H9 (cell line): ENCODE data around the gene FBXL14. TPM values are rescaled to one million over a fixed set of nuclear protein-coding genes. Genes with fewer than 3 reads are reported as not detected.

Source experiments
- DNase-seq: peaks from one replicate; pipeline ENCODE4 v3.0.0-alpha.2; 2017
- H2AFZ ChIP-seq: one replicate; pipeline ENCODE4 v1.6.1; 2013; ENCODE audit warnings: mild to moderate bottlenecking, low read length, control low read depth, moderate library complexity
- H2AK5ac ChIP-seq: 2 replicates; pipeline ENCODE4 v1.6.1; 2013; ENCODE audit warnings: low read length, control low read depth, mixed read lengths; ENCODE audit not compliant: insufficient read length
- H2BK120ac ChIP-seq: one replicate; pipeline ENCODE4 v1.6.1; 2013; ENCODE audit warnings: low read depth, mild to moderate bottlenecking, low read length, control low read depth, inconsistent platforms; ENCODE audit not compliant: poor library complexity, severe bottlenecking
- H2BK12ac ChIP-seq: 2 replicates; pipeline ENCODE4 v1.6.1; 2013; ENCODE audit warnings: low read length, control low read depth, mixed read lengths, low read depth; ENCODE audit not compliant: insufficient read length
- H2BK15ac ChIP-seq: 2 replicates; pipeline ENCODE4 v1.6.1; 2013; ENCODE audit warnings: low read depth, low read length, control low read depth
- H2BK20ac ChIP-seq: one replicate; pipeline ENCODE4 v1.6.1; 2013; ENCODE audit warnings: low read depth, mild to moderate bottlenecking, low read length, control low read depth, inconsistent platforms; ENCODE audit not compliant: poor library complexity, severe bottlenecking
- H2BK5ac ChIP-seq: 2 replicates; pipeline ENCODE4 v1.6.1; 2013; ENCODE audit warnings: low read length, control low read depth, mixed read lengths; ENCODE audit not compliant: insufficient read length
- H3K14ac ChIP-seq: 2 replicates; pipeline ENCODE4 v1.6.1; 2013; ENCODE audit warnings: low read length, control low read depth; ENCODE audit not compliant: insufficient read depth
- H3K18ac ChIP-seq: 2 replicates; pipeline ENCODE4 v1.6.1; 2013; ENCODE audit warnings: low read depth, mild to moderate bottlenecking, mixed read lengths, low read length, control low read depth; ENCODE audit not compliant: insufficient read length
- H3K23ac ChIP-seq: 2 replicates; pipeline ENCODE4 v1.6.1; 2013; ENCODE audit warnings: low read length, control low read depth, mixed read lengths, low read depth; ENCODE audit not compliant: insufficient read length
- H3K23me2 ChIP-seq: 2 replicates; pipeline ENCODE4 v1.6.1; 2013; ENCODE audit warnings: low read depth, mild to moderate bottlenecking, mixed read lengths, low read length, control low read depth; ENCODE audit not compliant: insufficient read length, poor library complexity, severe bottlenecking
- H3K27ac ChIP-seq: 2 replicates; pipeline ENCODE4 v1.5.1; 2013; ENCODE audit warnings: low read length, control low read depth, mixed read lengths, low read depth; ENCODE audit not compliant: insufficient read length
- H3K27me3 ChIP-seq: 2 replicates; pipeline ENCODE4 v1.6.1; 2013; ENCODE audit warnings: low read length, control low read depth, inconsistent platforms; ENCODE audit not compliant: insufficient read depth
- H3K4ac ChIP-seq: 2 replicates; pipeline ENCODE4 v1.6.1; 2013; ENCODE audit warnings: low read depth, mild to moderate bottlenecking, control low read depth, inconsistent platforms, low read length, moderate library complexity
- H3K4me1 ChIP-seq: 2 replicates; pipeline ENCODE4 v1.6.1; 2013; ENCODE audit warnings: low read length, control low read depth, inconsistent platforms; ENCODE audit not compliant: insufficient read depth
- H3K4me2 ChIP-seq: 2 replicates; pipeline ENCODE4 v1.6.1; 2013; ENCODE audit warnings: low read length, control low read depth, mixed read lengths; ENCODE audit not compliant: insufficient read length, insufficient read depth
- H3K56ac ChIP-seq: 2 replicates; pipeline ENCODE4 v1.6.1; 2013; ENCODE audit warnings: low read depth, mild to moderate bottlenecking, mixed read lengths, low read length, control low read depth; ENCODE audit not compliant: insufficient read length
- H3K79me1 ChIP-seq: 2 replicates; pipeline ENCODE4 v1.6.1; 2013; ENCODE audit warnings: low read depth, mild to moderate bottlenecking, moderate library complexity, low read length, control low read depth, inconsistent platforms; ENCODE audit not compliant: insufficient read depth, poor library complexity, severe bottlenecking
- H3K79me2 ChIP-seq: 2 replicates; pipeline ENCODE4 v1.6.1; 2013; ENCODE audit warnings: low read length, control low read depth, inconsistent platforms; ENCODE audit not compliant: insufficient read depth
- H3K9ac ChIP-seq: 2 replicates; pipeline ENCODE4 v1.6.1; 2013; ENCODE audit warnings: low read length, control low read depth, mixed read lengths; ENCODE audit not compliant: insufficient read length; ENCODE audit errors: extremely low read depth
- H3K9me3 ChIP-seq: one replicate; pipeline ENCODE4 v1.6.1; 2013; ENCODE audit warnings: low read depth, low read length, inconsistent platforms; ENCODE audit not compliant: control insufficient read depth
- H3T11ph ChIP-seq: one replicate; pipeline ENCODE4 v1.6.1; 2013; ENCODE audit warnings: mild to moderate bottlenecking, low read length, control low read depth, inconsistent platforms
- H4K20me1 ChIP-seq: one replicate; pipeline ENCODE4 v1.6.1; 2013; ENCODE audit not compliant: control insufficient read depth, insufficient read length, insufficient read depth
- H4K5ac ChIP-seq: 2 replicates; pipeline ENCODE4 v1.6.1; 2013; ENCODE audit warnings: low read depth, mild to moderate bottlenecking, mixed read lengths, low read length, control low read depth; ENCODE audit not compliant: insufficient read length
- H4K8ac ChIP-seq: replicated peaks from 2 replicates; pipeline ENCODE4 v1.6.1; 2013; ENCODE audit warnings: low read length, control low read depth, mixed read lengths, low read depth; ENCODE audit not compliant: insufficient read length
- H4K91ac ChIP-seq: 2 replicates; pipeline ENCODE4 v1.6.1; 2013; ENCODE audit warnings: low read depth, mild to moderate bottlenecking, moderate library complexity, mixed read lengths, low read length, control low read depth; ENCODE audit not compliant: insufficient read length
- H3K27ac Mint-ChIP-seq, 3 experiments: 2 replicates in 2 of 3; 3 replicates in 1 of 3; pipeline ENCODE4 v1.8.0; 2020 to 2021; ENCODE audit warnings: mixed read lengths in 3 of 3, mild to moderate bottlenecking in 1 of 3, moderate library complexity in 1 of 3
- H3K27me3 Mint-ChIP-seq: 2 replicates; pipeline ENCODE4 v1.8.0; 2021; ENCODE audit warnings: low read depth, mild to moderate bottlenecking, moderate library complexity, mixed read lengths
- H3K36me3 Mint-ChIP-seq, 3 experiments: 2 replicates in 2 of 3; 3 replicates in 1 of 3; pipeline ENCODE4 v1.8.0; 2020 to 2021; ENCODE audit warnings: low read depth in 3 of 3, mixed read lengths in 3 of 3; ENCODE audit not compliant: insufficient read depth in 1 of 3
- H3K4me1 Mint-ChIP-seq, 2 experiments: 2 replicates each; pipeline ENCODE4 v1.8.0; 2020; ENCODE audit warnings: mixed read lengths in 2 of 2
- H3K4me3 Mint-ChIP-seq, 2 experiments: 2 replicates in 1 of 2; 3 replicates in 1 of 2; pipeline ENCODE4 v1.8.0; 2020 to 2021; ENCODE audit warnings: mild to moderate bottlenecking in 2 of 2, mixed read lengths in 2 of 2, moderate library complexity in 1 of 2
- H3K9me3 Mint-ChIP-seq, 2 experiments: 2 replicates in 1 of 2; 3 replicates in 1 of 2; pipeline ENCODE4 v1.8.0; 2020; ENCODE audit warnings: mild to moderate bottlenecking in 2 of 2, mixed read lengths in 2 of 2, moderate library complexity in 1 of 2
- CTCF ChIP-seq: fragments of 200-600 bp; sonication (generic); conservative IDR thresholded peaks from 3 replicates; pipeline ENCODE4 v1.8.0; 2021; ENCODE audit warnings: antibody characterized with exemption, mild to moderate bottlenecking
- WGBS: extraction: QIAGEN DNeasy Blood & Tissue Kit; methylation state at CpG from one replicate; pipeline ENCODE4 v1.1.7; 2013; ENCODE audit warnings: missing lambda C conversion rate, low lambda C conversion rate, mixed read lengths; ENCODE audit not compliant: insufficient read length; ENCODE audit errors: extremely low coverage; 5-methylcytosine and 5-hydroxymethylcytosine counted together
- total RNA-seq: library from RNA; stranded (reverse); gene quantifications from 2 replicates; pipeline ENCODE4 v1.2.1, GENCODE V29; 2021

The FBXL14 gene
- total RNA-seq, 1 experiment from 2014 or later: 15.6 TPM

- Histone ChIP-seq H4K91ac (no peak overlapping the region), H4K8ac (no peak overlapping the region), H3K23me2 (no peaks in the 10 kb centered on the region), H2AFZ (no peak overlapping the region), H3K56ac (no peak overlapping the region), H3K79me1 (no peaks in the 10 kb centered on the region), H3K27me3 (no peaks in the 10 kb centered on the region; the same call in 1 of the 2 replicates), H3K4me2 (no peak overlapping the region), H2BK15ac (no peak overlapping the region), H3K27ac (no peak overlapping the region), H3K9ac (no peak overlapping the region), H3T11ph (no peak overlapping the region), H4K5ac (no peak overlapping the region), H2AK5ac (no peak overlapping the region), H2BK12ac (no peak overlapping the region), H4K20me1 (no peaks in the 10 kb centered on the region), H2BK20ac (no peak overlapping the region), H2BK5ac (no peak overlapping the region), H3K18ac (no peak overlapping the region), H3K14ac (no peak overlapping the region), H3K79me2 (no peaks in the 10 kb centered on the region), H3K4ac (no peak overlapping the region), H3K4me1 (no peaks in the 10 kb centered on the region), H2BK120ac (no peak overlapping the region), H3K9me3 (no peaks in the 10 kb centered on the region), H3K23ac (no peak overlapping the region)
- no CpG with 5 or more reads among the region's 24 CpGs for WGBS
- no peak for TF ChIP-seq CTCF
- H3K27me3 Mint-ChIP-seq: peaks cover 21% of the 10 kb centered on the region
- DNase-seq: no peak
- H3K4me1 Mint-ChIP-seq: peaks cover 8 to 11% of the 10 kb centered on the region in 2 experiments
- H3K4me3 Mint-ChIP-seq: no peak overlapping the region
- H3K36me3 Mint-ChIP-seq: no peaks in the 10 kb centered on the region
- no peak overlapping the region for H3K27ac Mint-ChIP-seq
- no peaks in the 10 kb centered on the region for H3K9me3 Mint-ChIP-seq
Measured at GRCh38 chr12:1566449-1567135, 27.8 kb downstream of the FBXL14 start.
